ENCODE data around the gene ADNP.
"Not testable (repeated sequence)": the region's sequence is repeated elsewhere in the genome, so short reads cannot be mapped to it uniquely, and the experiment has no call there.

Gene ADNP

GRCh38 chr20:50931306-50932015 is at the start of gene ADNP:
Gene ADNP, minus strand, starts transcription at chr20:50931437. Its CDS starts 27,441 bp downstream, at chr20:50903996.
- peak; percentile 92 for DNase-seq

- DNase-seq: no peak
These were observed 48.9 kb upstream of the ADNP start for GRCh38 chr20:50980071-50980681.

- DNase-seq: not testable (repeated sequence)
These were observed 47.3 kb upstream of the ADNP start for GRCh38 chr20:50978533-50978932.

- DNase-seq: no peak
These were observed 46.1 kb upstream of the ADNP start for GRCh38 chr20:50977066-50978021.

- DNase-seq: no peak
These were observed 44.6 kb upstream of the ADNP start for GRCh38 chr20:50975701-50976330.

- no peak for DNase-seq
These were observed 38.7 kb upstream of the ADNP start for GRCh38 chr20:50969912-50970311.

GRCh38 chr20:50969435-50969834 is 38.2 kb upstream of the ADNP start:
- DNase-seq: no peak

- no peak for DNase-seq
These were observed 37.1 kb upstream of the ADNP start for GRCh38 chr20:50968289-50968688.

GRCh38 chr20:50967586-50967985 is 36.3 kb upstream of the ADNP start:
- no peak for DNase-seq

- no peak for DNase-seq
These were observed 28.4 kb upstream of the ADNP start for GRCh38 chr20:50959543-50960126.

GRCh38 chr20:50958615-50959542 is 27.6 kb upstream of the ADNP start, which contains the start of gene MOCS3:
Gene MOCS3, plus strand, starts transcription at chr20:50958818. Its CDS starts 25 bp downstream, at chr20:50958843.
- DNase-seq: peak; percentile 87

GRCh38 chr20:50957798-50958614 is 26.8 kb upstream of the ADNP start, which contains the start of gene DPM1:
Gene DPM1, minus strand, starts transcription at chr20:50958532. Its CDS starts 9 bp downstream, at chr20:50958523.
- DNase-seq: peak; percentile 87

GRCh38 chr20:50957276-50957675 is 26.0 kb upstream of the ADNP start:
- no peak for DNase-seq

- DNase-seq: no peak
These were observed 22.6 kb upstream of the ADNP start for GRCh38 chr20:50953821-50954220.

- no peak for DNase-seq
These were observed 22.0 kb upstream of the ADNP start for GRCh38 chr20:50953196-50953595.

- DNase-seq: no peak
These were observed 17.0 kb upstream of the ADNP start for GRCh38 chr20:50948132-50948785.

GRCh38 chr20:50943069-50943468 is 11.8 kb upstream of the ADNP start:
- no peak for DNase-seq

- no peak for DNase-seq
These were observed 2.4 kb upstream of the ADNP start for GRCh38 chr20:50933589-50933988.

GRCh38 chr20:50932691-50933280 is 1.5 kb upstream of the ADNP start:
- no peak for DNase-seq

All from DMS153 (cell line).